Activated T-cell treated with anti-CD3 and anti-CD28 coated beads, Interleukin-2, amount 50 U/mL, for 48 hours (primary cell): ENCODE results near the gene FAM227B.
"Not testable (repeated sequence)": the region's sequence is repeated elsewhere in the genome, so short reads cannot be mapped to it uniquely, and the experiment has no call there.

Source experiments
- DNase-seq, 2 experiments: peaks; one replicate each; pipeline ENCODE4 v3.0.0-alpha.2; 2020

FAM227B gene

DNA sequence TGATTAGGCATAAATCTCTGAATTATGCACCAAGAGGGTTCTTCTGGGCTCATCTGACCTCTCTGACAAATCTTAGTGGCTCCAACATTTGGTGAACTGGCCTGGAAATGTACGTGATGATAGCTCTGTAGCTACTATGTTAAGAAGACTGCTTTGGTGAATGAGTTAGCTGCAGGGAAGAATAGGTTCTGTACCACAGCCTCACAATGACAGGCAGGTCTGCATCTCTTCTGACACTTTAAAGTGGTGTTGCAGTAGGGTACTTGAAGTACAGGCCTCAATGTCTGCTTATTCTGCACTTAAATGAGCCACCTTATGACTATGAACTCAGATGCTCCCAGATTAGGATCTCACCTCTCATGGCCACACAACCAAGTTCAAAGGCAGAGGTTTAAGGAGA lies 190.6 kb downstream of the FAM227B start:
- DNase-seq: no peak

DNA sequence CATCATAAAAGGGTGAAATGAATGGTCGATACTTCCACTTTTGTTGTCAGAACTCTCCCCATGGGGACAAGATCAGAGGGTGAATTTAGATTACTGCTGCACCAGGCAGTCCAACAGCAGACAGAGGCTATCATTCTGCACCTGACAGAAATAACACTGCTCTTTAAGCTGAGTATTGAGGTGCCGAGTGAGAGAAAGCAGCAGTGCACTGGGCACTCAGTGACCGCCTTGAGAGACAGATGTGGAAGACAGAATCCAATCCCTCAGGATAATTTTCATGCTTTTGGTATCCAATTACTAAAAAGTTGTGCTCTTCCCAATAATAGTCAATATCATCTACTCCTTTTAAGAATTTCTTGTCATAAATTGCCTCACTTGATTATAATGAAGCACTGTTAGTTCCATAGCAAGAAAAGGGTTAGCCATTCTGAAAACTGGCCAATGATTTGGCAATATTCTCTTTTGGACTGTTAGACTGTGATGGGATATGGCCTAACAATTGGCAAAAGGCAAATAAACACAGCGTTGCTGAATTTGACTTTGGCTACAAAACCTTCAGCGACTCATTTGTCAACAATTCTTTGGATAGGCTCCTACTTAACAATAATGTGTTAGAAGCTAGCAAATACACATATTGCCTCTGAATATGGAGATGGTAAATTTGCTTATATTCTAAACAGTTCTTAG lies 192.1 kb downstream of the FAM227B start:
- DNase-seq: no peak

DNA sequence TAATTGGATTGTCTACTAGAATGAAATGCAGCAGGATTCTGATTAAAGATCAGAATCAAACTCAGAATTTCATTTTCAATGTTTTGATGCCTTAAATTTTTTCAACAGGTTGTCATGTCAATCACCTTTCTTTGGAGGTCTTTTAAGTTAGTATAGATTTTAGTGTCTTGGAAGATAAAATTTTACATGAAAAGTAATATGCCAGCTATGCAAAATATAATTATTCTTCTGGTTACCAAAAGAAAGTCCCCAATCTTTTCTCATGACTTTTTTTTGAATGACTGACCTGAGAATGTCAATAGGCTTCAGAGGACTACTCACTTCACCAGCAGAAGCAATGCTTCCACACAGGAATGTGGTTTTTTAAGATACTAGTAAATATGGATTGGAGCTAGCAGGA lies 193.2 kb downstream of the FAM227B start:
- DNase-seq: no peak

DNA sequence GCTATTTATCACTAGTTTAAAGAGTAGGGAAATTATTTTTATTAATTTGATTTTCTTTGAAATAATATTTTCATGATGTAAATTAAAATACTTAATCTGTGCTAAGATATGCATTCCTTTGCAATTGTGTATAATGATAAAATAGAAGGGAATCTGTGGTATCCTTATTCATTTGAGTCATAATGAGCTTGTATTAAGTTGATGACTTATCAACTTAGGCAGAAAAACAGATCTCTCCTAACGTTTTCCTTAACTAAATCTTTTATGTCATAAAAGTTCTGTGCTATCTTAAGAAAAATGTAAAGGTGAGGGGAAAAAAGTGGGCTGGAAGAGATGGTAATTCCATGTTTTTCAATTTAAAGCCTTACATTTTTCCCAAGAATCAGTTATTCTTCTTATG lies 195.7 kb downstream of the FAM227B start:
- no peak for DNase-seq

DNA sequence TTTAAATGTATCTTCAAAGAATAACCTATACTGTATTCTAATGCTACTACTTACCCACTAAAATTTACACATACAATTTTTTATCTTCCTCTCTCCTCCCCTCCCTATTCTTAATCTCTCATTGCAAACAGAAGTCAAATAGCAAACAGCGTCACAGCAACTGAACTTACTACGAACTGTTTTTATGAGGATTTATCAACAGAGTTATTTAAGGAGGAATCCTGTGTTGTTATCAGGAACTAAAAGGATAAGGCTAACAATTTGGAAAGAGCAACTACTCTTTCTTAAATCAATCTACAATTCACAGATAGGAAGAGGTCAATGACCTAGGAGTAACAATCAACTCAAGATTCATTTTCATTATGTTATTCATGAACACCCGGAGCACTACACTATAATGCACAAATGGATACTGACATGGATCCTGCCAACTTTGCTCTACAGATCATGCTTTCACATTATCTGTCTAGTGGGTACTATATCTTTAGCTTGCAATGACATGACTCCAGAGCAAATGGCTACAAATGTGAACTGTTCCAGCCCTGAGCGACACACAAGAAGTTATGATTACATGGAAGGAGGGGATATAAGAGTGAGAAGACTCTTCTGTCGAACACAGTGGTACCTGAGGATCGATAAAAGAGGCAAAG lies 196.6 kb downstream of the FAM227B start:
- DNase-seq: no peak

DNA sequence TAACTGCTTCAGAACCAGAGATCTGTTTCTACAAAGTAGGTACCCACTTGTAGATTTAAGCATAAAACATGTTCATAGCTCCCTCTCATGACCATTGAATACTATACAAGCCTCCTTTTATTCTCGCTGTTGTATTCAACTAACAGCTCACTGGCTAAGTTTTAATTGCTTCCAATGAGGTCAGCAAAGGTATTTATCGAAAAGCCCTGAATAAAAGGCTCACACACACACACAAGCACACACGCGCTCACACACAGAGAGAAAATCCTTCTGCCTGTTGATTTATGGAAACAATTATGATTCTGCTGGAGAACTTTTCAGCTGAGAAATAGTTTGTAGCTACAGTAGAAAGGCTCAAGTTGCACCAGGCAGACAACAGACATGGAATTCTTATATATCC lies 197.6 kb downstream of the FAM227B start, which contains the start of gene FGF7:
Gene FGF7 (plus strand): TSS at position 222 of the 400 bp plus-strand sequence. CDS start 1,056 bp downstream, outside the sequence.
- no peak for DNase-seq

DNA sequence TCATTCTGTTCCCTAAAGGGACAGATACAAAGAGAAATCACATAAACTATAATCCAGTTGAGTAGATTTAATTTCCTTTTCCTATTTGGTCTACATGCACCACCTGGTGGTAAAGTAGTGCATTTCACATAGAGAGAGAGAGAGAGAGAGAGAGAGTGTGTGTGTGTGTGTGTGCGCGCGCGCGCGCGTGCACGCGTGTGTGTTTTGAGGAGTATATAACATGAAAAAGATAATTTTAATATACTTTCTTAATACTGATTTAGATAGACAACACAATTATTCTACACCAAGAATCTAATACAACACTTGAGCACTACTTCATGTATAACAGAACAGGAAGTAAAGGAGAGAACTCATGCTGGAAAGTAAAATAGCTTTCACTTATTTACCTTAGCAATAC lies 198.6 kb downstream of the FAM227B start:
- no peak for DNase-seq

DNA sequence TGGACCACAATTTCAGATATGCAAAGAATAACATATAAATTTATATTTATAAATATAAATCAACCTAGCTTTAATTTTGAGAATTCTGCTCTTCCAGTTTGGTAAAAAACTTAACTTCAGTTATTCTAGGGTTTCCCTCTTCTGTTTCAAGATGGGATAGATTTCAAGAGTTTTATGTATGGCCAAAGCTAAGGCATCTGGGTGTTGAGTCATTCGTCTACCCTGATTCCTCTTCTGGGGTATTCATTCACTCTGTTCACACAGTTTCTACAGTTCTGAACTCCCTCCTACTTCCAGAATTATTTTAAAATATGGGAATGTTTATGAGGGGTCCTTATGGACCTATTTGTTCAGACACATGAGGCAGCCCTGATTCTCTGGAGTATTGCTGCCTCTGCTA lies 201.8 kb downstream of the FAM227B start:
- DNase-seq: no peak

DNA sequence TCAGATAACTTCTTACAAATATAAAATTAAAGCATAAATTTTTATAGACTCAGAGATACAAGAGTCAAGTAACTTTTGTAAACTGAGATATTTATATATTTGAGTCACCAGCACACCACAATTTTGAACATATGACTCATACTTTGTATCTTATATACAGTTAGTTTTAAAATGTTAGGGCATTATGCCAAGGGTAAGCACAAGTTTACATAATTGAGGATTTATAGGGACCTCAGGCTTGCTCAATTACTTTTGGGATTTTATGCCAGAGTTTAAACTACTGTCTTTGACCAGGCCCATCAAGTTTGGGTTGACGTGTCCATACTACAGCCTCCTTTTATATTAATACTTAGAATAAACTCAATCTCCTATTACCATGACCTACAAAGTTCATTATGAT lies 205.0 kb downstream of the FAM227B start:
- DNase-seq: no peak

DNA sequence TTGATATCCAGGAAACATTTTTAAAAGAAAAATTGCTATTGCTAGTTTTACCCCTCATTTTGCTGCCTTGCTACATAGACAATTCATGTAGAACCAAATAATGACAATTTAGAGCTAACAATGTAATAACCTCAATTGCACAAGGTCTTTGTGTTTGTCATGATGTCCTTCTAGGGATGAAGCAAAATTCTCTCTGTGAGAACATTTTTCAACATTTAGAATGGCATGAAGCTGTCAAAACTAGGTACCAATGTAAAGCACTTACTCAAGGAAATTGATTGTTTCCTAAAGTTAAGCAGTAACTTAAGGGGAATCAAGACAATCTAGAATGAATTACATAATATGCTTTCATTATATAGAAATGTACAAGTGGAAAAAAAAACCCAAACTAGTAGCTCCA lies 205.5 kb downstream of the FAM227B start:
- no peak for DNase-seq

DNA sequence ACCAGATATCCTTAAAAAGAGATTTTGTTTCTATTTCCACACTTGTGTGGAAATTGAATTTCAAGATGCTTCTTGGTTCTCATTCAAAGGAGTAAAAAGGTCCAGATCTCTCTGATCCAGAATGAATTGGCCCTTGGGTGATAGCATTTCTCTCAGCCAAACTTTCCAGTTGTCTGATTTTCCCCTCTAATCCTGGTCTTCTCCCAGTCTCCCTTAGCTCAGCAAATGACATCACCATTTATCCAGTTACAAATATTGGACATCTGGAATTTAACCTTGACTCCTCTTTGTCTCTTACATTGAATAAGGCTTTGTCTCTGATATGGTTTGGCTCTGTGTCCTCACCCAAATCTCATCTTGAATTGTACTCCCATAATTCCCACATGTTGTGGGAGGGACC lies 207.8 kb downstream of the FAM227B start:
- DNase-seq: no peak

DNA sequence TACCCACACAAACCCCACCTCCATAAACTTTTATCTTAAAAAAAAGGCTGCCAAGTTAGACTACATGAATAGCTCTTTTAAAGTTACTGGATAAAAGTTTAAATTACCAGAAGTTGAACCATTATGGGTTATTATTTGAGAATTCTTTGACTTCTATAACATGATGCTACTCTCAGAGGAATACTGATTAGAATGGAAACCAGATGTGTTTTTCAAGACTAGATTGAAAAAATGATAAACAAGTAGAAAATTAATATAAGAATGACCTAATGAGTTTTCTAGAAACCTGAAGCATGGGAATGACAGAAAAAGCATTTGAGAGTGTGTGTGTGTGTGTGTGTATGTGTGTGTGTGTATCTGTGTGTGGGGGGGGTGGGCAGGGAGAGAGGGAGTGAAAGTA lies 210.0 kb downstream of the FAM227B start:
- DNase-seq: no peak

DNA sequence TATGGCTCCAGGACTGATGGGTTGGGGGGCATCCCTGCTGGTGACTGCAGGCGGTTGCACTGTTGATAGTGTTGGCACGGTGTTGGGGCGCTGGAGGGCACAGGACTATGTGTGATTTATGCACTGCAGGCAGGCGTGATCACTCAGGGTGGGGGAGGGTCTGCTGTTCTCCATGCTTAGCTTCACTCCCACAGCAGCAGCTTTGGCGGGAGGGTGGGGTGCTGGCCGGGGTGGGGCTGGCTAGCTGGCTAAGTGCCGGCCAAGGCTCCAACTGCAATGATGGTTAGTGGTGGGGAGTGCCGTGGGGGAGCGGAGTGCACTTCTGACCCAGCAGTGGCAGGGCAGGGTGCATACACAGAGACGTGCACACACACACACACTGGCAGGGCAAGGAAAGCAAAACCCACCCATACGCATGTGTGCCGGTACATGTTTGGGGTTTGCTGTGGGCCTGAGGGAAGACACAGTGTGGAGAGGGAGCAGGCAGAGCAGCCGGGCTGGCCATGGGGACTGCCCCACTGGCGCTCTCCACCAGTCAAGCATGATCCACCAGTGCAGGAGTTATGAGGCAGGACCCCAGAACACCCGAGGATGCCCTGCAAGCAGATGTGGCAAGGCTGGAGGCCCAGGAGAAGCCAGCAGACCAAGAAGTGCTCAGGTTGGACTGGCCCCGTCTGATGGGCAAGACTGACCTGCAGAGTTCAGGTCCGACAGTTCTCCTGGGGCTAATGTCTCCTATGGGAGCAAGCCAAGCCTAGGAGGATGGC lies 214.1 kb downstream of the FAM227B start:
- no peak for DNase-seq

DNA sequence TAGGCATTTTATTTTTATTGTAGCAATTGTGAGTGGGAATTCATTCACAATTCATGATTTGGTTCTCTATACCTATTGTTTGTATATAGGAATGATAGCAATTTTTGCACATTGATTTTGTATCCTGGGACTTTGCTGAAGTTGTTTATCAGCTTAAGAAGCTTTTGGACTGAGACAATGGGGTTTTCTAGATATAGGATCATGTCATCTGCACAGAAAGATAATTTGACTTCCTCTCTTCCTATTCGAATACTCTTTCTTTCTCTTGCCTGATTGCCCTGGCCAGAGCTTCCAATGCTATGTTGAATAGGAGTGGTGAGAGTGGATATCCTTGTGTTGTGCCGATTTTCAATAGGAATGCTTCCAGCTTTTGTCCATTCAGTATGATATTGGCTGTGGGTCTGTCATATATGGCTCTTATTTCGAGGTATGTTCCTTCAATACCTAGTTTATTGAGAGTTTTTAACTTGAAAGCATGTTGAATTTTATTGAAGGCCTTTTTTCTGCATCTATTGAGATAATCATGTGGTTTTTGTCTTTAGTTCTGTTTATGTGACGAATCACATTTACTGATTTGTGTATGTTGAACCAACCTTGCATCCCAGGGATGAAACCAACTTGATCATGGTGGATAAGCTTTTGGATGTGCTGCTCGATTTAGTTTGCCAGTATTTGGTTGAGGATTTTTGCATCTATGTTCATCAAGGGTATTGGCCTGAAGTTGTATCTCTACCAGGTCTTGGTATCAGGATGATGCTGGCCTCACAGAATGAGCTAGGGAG lies 217.9 kb downstream of the FAM227B start:
- not testable (repeated sequence) for DNase-seq

DNA sequence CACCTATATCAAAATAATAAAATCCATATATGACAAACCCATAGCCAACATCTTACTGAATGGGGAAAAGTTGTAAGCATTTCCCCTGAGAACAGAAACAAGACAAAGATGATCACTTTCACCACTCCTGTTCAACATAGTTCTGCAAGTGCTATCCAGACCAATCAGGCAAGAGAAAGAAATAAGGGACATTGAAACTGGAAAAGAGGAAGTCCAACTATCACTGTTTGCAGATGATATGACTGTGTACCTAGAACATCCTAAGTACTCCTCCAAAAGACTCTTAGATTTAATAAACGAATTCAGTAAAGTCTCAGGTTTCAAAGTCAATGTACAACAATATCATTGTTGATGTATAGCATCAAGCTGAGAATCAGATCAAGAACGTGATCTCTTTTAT lies 233.1 kb downstream of the FAM227B start:
- no peak for DNase-seq

DNA sequence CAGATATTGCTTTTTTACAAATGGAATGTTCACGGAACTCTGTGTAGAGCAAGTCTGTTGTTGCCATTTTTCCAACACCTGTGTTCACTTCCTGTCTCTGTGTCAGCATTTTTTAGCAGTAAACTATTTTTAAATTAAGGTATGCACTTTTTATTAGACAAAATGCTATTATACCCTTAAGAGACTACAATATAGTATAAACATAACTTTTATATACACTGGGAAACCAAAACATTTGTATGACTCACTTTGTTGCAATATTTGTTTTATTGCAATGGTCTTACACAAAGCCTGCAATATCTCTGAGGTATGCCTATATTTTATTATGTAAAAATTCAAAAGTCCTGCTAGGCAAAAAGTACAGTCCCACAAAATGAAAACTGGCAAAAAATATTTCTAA lies 237.4 kb downstream of the FAM227B start:
- DNase-seq: no peak

DNA sequence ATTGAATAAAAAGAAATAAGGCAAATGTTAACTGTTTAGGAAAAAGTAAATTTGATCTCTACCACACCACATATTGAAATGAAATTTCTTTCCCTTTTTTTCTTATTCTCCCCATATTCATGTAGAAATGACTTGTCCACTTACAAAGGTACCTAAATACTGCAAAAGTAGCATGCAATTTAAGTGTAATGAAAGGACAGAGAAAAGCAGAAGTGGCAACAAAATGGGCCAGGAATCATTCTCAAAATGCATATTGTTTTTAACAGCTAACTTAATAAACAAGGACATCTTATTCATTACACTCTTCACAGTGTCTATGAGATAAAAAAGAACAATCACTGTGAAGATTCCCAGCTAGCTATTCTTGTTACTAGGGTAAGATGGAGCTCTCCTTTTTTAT lies 238.2 kb downstream of the FAM227B start:
- DNase-seq: no peak

DNA sequence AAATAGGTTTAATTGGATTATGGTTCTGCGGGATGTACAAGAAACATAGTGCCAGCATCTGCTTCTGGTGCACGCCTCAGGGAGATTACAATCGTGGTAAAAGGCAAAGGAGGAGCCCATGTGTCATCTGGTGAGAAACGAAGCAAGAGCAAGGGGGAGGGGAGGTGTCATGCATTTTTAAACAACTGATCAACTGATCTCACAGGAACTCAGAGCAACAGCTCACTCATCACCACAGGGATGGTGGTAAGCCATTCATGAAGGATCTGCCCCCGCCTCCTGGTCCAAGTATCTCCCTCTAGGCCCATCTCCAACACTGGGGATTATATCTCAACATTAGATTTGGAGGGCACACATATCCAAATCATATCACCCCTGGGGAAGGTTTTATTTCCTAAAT lies 239.7 kb downstream of the FAM227B start:
- no peak for DNase-seq

DNA sequence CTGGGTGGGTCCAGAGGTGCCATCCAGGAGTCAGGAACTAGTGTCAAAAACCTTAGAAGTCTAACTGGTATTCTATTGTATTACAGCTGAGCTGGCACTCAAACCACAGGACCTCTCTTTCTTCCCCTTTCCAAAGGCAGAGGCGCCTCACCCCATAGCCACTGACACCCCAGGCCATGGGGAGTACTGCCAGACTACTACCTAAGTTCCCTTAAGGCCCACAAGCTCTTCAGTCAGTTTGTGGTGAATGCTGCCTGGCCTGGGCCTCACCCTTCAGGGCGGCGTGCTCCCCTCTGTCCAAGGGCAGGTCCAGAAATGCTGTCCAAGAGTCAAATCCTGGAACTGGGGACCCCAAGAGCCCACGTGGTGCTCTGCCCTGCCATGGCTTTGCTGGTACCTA lies 240.6 kb downstream of the FAM227B start:
- no peak for DNase-seq

DNA sequence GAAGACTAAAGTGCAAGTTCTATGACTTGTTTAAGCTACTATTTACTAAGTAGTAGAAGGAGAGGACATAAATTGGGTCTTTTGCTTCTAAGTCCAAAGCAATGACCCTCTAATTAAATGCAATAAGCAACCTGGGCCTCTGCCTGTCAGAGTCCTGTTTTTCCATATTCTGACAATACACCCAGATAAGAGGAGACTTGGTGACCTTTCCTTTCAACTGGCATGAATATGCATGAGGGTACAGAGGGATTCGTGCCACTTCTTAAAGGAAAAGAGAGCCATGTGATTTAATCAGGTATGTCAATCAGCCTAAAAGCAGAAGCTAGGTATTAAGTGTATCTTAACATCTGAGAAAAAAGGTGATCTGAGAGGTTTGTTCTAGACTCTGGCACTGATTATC lies 248.3 kb downstream of the FAM227B start:
- no peak for DNase-seq

DNA sequence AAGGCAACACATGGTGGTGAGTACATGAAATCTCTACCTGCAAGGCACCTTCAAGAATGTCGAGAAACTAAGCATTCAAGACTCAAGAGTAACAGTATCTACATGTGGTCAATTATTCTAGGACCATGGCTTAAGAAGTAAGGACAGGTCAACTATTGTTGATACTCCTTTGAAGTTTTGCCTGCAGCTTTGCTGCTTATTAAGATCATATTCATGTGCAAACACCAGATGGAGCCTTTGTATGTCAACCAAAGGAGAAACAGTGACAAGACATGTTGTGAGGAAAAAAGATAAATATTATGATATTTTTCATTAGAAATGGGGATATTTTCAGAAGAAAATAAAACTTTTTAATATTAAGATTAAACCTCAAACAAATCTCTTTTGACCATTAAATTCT lies 249.8 kb downstream of the FAM227B start:
- DNase-seq: no peak

DNA sequence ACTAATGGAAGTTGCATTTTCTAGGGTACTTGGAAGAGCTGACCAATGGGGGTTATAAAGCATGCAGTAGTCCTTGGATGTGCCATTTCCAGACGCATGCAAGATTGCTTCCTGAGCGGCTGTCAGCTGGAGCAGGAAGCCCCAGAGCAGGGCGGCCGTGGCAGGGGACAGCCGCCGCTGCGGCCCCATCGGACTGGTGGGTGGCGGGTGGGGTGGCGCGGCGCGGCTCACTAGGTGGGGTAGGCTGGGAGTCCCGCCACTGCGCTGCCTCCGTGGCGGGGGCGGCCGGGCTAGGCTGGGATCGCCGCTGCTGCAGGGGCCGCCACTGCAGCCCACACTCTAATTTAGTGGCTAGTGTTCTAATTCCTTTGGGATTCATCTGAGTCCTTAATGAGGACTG lies 254.1 kb downstream of the FAM227B start:
- no peak for DNase-seq

DNA sequence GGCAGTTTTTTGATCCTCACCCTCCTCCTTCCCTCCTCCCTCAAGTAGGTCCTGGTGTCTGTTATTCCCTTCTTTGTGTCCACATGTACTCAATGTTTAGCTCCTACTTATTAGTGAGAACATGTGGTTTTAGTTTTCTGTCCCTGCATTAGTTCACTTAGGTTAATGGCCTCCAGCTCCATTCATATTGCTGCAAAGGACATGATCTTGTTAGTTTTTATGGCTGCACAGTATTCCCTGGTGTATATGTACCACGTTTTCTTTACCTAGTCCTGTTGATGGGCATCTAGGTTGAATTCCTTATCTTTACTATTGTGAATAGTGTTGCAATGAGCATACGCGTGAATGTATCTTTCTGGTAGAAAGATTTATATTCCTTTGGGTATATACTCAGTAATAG lies 259.2 kb downstream of the FAM227B start:
- no peak for DNase-seq
